GM12878 (cell line): ENCODE results near the gene VSX1. TPM values are rescaled to one million over a fixed set of nuclear protein-coding genes. Genes with fewer than 3 reads are reported as not detected.

Source experiments
- ATAC-seq: fragments of 200-7000 bp; cut with Tn5 transposase; 3 replicates; pipeline ENCODE4 v1.9.1; 2020; ENCODE audit warnings: mild to moderate bottlenecking, moderate library complexity
- BruUV-seq: library from RNA; stranded (reverse); fragments of 400-500 nt; replicated peaks from 2 replicates; lab custom pipeline; 2021; lab: Mats Ljungman, UMichigan
- CTCF ChIA-PET: fragments of 300-600 bp; sonication (Branson Sonifier 250); formaldehyde crosslinking; extraction: SDS; loops from one replicate; lab custom pipeline; 2021; ENCODE audit warnings: inconsistent platforms; lab: Yijun Ruan, JAX
- POLR2A ChIA-PET: fragments of 350-600 bp; formaldehyde crosslinking; extraction: SDS; loops from one replicate; lab custom pipeline; 2021; ENCODE audit warnings: inconsistent platforms; lab: Charles Lee
- RAD21 ChIA-PET: fragments of 300-600 bp; sonication (Branson Sonifier 250); formaldehyde crosslinking; loops from one replicate; lab custom pipeline; 2023; ENCODE audit warnings: antibody characterized with exemption; ENCODE audit not compliant: unreplicated experiment; lab: Charles Lee
- SMC1A ChIA-PET: fragments of 300-600 bp; sonication (Branson Sonifier 250); formaldehyde crosslinking; loops from one replicate; lab custom pipeline; 2023; ENCODE audit not compliant: unreplicated experiment, uncharacterized antibody; lab: Charles Lee
- DNase-seq: peaks from one replicate; pipeline ENCODE4 v3.0.0-alpha.2; 2011; ENCODE audit warnings: low read depth, low spot score
- FAIRE-seq: peaks from 3 replicates; lab custom pipeline; 2011; peaks lifted over from hg19 to GRCh38; lab: Jason Lieb, UNC
- H2AFZ ChIP-seq: 2 replicates; pipeline ENCODE4 v1.6.0; 2011; ENCODE audit warnings: low read depth, low read length, control low read depth; ENCODE audit not compliant: control insufficient read depth
- H3K27ac ChIP-seq: 2 replicates; pipeline ENCODE4 v1.5.1; 2011; ENCODE audit warnings: control low read depth; ENCODE audit not compliant: control insufficient read depth, insufficient read depth
- H3K27me3 ChIP-seq, 2 experiments: replicated peaks in 1 of 2; 2 replicates each; pipeline versions ENCODE4 v1.6.0 to v1.6.1; 2011; ENCODE audit warnings: low read length in 1 of 2; ENCODE audit not compliant: control insufficient read depth in 2 of 2, insufficient read depth in 2 of 2
- H3K36me3 ChIP-seq, 2 experiments: 2 replicates each; pipeline ENCODE4 v1.5.1; 2011; ENCODE audit warnings: low read length in 1 of 2; ENCODE audit not compliant: control insufficient read depth in 2 of 2, insufficient read depth in 2 of 2
- H3K4me1 ChIP-seq: 2 replicates; pipeline ENCODE4 v1.6.1; 2011; ENCODE audit warnings: mild to moderate bottlenecking, low read length, moderate library complexity, mixed read lengths; ENCODE audit not compliant: control insufficient read depth, insufficient read depth
- H3K4me2 ChIP-seq: 2 replicates; pipeline ENCODE4 v1.6.0; 2011; ENCODE audit warnings: control low read depth; ENCODE audit not compliant: control insufficient read depth, insufficient read depth
- H3K4me3 ChIP-seq: fragments of 200-600 bp; sonication (generic); 2 replicates; pipeline ENCODE4 v1.5.1; 2016
- H3K79me2 ChIP-seq: 2 replicates; pipeline ENCODE4 v1.6.0; 2011; ENCODE audit warnings: low read length; ENCODE audit not compliant: control insufficient read depth, insufficient read depth
- H3K9ac ChIP-seq: 2 replicates; pipeline ENCODE4 v1.8.0; 2011; ENCODE audit warnings: low read length, control low read depth, mixed read lengths; ENCODE audit not compliant: control insufficient read depth, insufficient read depth
- H3K9me3 ChIP-seq: replicated peaks from 3 replicates; pipeline ENCODE4 v1.5.1; 2011; ENCODE audit warnings: mild to moderate bottlenecking, low read length; ENCODE audit not compliant: control insufficient read depth, insufficient read depth
- H4K20me1 ChIP-seq: 2 replicates; pipeline ENCODE4 v1.6.0; 2011; ENCODE audit not compliant: control insufficient read depth, insufficient read depth
- CHD4 ChIP-seq: fragments of 200-600 bp; sonication (generic); IDR thresholded peaks from 2 replicates; pipeline ENCODE4 v1.6.1; 2016; ENCODE audit warnings: mild to moderate bottlenecking
- CREB1 ChIP-seq: IDR thresholded peaks from 2 replicates; pipeline ENCODE4 v1.6.1; 2012; ENCODE audit warnings: low read depth, mild to moderate bottlenecking, inconsistent platforms
- FOXK2 ChIP-seq: fragments of 450-650 bp; IDR thresholded peaks from 2 replicates; pipeline ENCODE4 v1.6.1; 2017; ENCODE audit warnings: mild to moderate bottlenecking, moderate library complexity
- FOXM1 ChIP-seq: IDR thresholded peaks from 2 replicates; pipeline ENCODE4 v1.6.1; 2012; ENCODE audit warnings: low read depth, mild to moderate bottlenecking, inconsistent platforms, low read length, moderate library complexity
- NFYA ChIP-seq: IDR thresholded peaks from 2 replicates; pipeline ENCODE4 v1.6.1; 2011; ENCODE audit warnings: low read depth, mild to moderate bottlenecking, low read length, improper control_type of control experiment, borderline replicate concordance
- RBBP5 ChIP-seq: fragments of 200-600 bp; sonication (generic); conservative IDR thresholded peaks from 2 replicates; pipeline ENCODE4 v1.6.1; 2016
- ZNF207 ChIP-seq: fragments of 450-650 bp; IDR thresholded peaks from 2 replicates; pipeline ENCODE4 v1.6.1; 2014; ENCODE audit warnings: antibody characterized with exemption, mild to moderate bottlenecking, borderline replicate concordance
- WGBS: methylation state at CpG from one replicate; pipeline ENCODE4 v1.1.6; 2016; ENCODE audit warnings: low lambda C conversion rate; ENCODE audit not compliant: insufficient replicate concordance, insufficient coverage; ENCODE audit errors: missing lambda C conversion rate; 5-methylcytosine and 5-hydroxymethylcytosine counted together
- in situ Hi-C: fragments of 300-500 bp; cut with MboI; formaldehyde crosslinking; loops from 9 replicates; pipeline ENCODE4 v1.14.3; 2018; ENCODE audit warnings: mixed read lengths
- intact Hi-C: fragments of 100-400 bp; cut with micrococcal nuclease; formaldehyde crosslinking; loops from one replicate; pipeline ENCODE4 v1.14.2; 2022; ENCODE audit not compliant: unreplicated experiment
- polyA plus RNA-seq, 11 experiments: library from polyadenylated mRNA; depleted of rRNA in 4 of 11; unstranded in 6 of 11; stranded (reverse) in 5 of 11; fragments of >200 nt; fragmentation: Nextera tagmentation in 4 of 11; fragmentation: Illumina TruSeq in 1 of 11; extraction: Ambion mirVana in 4 of 11; extraction: Trizol in 1 of 11; gene quantifications; 1 replicate in 1 of 11; 2 replicates in 10 of 11; pipeline versions ENCODE4 v1.2.1 to v1.2.3, GENCODE V29; 2011 to 2016; ENCODE audit warnings: inconsistent platforms in 2 of 11, missing spikeins in 2 of 11, low read depth in 1 of 11
- total RNA-seq, 4 experiments: library from RNA; depleted of rRNA in 3 of 4; stranded (reverse); fragments of >200 nt in 3 of 4; fragmentation: Illumina TruSeq in 1 of 4; extraction: Trizol in 1 of 4; gene quantifications; 2 replicates each; pipeline versions ENCODE4 v1.2.1 to v1.2.3, GENCODE V29; 2013 to 2021
- TF ChIP-seq, protein P1 (sequence below): IDR thresholded peaks from 2 replicates; pipeline ENCODE4 v1.6.1; 2012; ENCODE audit warnings: mild to moderate bottlenecking, low read depth, low read length
- TF ChIP-seq, protein P2 (sequence below): IDR thresholded peaks from 2 replicates; pipeline ENCODE4 v1.6.1; 2011; ENCODE audit warnings: mild to moderate bottlenecking, low read depth, low read length, moderate library complexity; ENCODE audit not compliant: insufficient replicate concordance

Gene VSX1
- total and polyA plus RNA-seq, 10 of the 15 experiments (the other 5 are each of a cell fraction or from before 2014, with no cell fraction given): 0.05 TPM; not detected in 9

DNA sequence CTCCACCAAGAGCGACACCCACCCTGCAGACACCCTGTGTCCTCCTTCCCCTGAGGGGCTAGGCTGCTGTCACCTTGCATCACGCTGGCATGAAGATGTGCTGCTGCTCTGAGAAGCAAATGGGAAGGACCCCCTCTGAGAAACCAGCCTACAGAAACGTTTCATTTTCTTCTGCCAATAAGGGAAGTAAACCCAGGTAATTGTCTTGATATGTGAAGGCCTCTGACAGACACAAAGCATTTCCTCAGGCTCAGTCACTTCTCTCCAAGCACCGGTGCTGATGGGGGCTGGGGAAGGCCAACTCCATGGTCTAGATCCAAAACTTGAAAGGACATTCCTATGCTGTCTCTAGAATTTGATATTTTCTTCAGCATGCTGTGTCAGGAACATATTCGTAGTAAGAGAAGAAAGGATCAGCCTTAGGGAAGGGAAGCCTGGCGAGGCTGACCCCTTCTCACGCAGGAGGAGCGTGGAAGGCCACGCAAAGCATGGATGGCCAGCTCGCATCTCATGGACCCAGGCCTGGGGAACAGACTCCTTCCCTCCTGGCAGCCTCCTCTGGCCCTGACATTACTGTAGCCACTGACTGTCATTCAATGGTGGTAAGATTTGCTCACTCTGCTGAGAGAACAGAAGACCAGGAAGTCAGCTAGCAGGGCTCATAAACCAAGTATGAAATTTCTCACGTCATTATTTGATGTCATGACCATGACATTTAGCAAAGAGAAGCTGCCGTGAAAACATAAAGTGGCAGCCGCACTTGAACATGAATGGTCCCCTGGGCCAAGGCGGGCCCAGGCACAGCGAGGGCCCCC lies 44.4 kb downstream of the VSX1 start:
- RAD21 ChIA-PET: interaction anchor here (1.0 to 1.9 kb wide), 3 partner anchors 21 to 25 kb away, joined by 3 to 9 read pairs (median 4); partner anchors contain the start of gene ACSS1

DNA sequence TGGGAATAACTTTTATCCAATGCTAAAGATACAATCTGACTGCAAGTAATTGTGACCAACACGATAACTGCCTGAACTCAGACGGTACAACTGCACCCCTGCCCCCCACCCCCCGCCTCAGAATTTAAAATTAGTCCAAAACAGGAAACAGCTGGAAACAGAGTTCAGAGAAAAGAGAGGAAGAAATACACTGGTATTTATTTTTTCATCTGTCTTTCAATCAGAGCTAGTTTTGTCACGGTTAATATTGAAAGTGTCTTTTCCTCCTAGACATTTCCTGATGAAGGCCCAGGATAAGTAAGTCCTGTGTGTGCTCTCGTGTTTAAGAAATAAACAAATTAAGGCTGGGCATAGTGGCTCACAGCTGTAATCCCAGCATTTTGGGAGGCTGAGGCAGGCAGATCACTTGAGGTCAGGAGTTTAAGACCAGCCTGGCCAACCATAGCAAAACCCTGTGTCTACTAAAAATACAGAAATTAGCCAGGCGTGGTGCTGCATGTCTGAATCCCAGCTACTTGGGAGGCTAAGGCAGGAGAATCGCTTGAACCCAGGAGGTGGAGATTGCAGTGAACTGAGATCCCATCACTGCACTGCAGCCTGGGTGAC lies 45.5 kb downstream of the VSX1 start:
- Histone ChIP-seq H3K4me1 (peaks cover 26% of the 10 kb centered on the region), H3K4me3 (no peak overlapping the region), H3K36me3 (peaks cover 0 to 3% of the 10 kb centered on the region in 2 experiments; a peak in 2 of 4 replicates), H3K9me3 (no peaks in the 10 kb centered on the region), H3K79me2 (peaks cover 2% of the 10 kb centered on the region), H4K20me1 (no peaks in the 10 kb centered on the region), H3K9ac (peak overlapping the region; percentile 42; the same call in 1 of the 2 replicates), H2AFZ (peak overlapping the region; percentile 37), H3K4me2 (peak overlapping the region; percentile 85), H3K27ac (peak overlapping the region; percentile 66), H3K27me3 (no peaks in the 10 kb centered on the region)
- no TSS peak for BruUV-seq
- RAD21 ChIA-PET: interaction anchor here (0.6 to 1.9 kb wide), 5 partner anchors 23 to 264 kb away, joined by 3 to 9 read pairs (median 4); partner anchors contain the start of gene ACSS1
- POLR2A ChIA-PET: interaction anchor here (0.5 to 0.8 kb wide), 5 partner anchors 8 to 363 kb away, joined by 3 to 5 read pairs (median 5); no protein-coding TSS in a partner anchor
- CTCF ChIA-PET: interaction anchor here (0.7 to 1.5 kb wide), 4 partner anchors 12 to 300 kb away, joined by 3 to 4 read pairs (median 4); no protein-coding TSS in a partner anchor
- DNase-seq (no peak), ATAC-seq (peak; percentile 30), FAIRE-seq (no peak)
- in situ Hi-C loops (no loop called here), intact Hi-C loops (no loop called here)
- SMC1A ChIA-PET: interaction anchor here (0.8 to 1.7 kb wide), 8 partner anchors 14 to 142 kb away, joined by 3 to 8 read pairs (median 4); no protein-coding TSS in a partner anchor
- 17% methylated on average over 7 of the region's 7 CpGs for WGBS
- TF ChIP-seq ZNF207: no peak
- TF ChIP-seq, protein P1, sequence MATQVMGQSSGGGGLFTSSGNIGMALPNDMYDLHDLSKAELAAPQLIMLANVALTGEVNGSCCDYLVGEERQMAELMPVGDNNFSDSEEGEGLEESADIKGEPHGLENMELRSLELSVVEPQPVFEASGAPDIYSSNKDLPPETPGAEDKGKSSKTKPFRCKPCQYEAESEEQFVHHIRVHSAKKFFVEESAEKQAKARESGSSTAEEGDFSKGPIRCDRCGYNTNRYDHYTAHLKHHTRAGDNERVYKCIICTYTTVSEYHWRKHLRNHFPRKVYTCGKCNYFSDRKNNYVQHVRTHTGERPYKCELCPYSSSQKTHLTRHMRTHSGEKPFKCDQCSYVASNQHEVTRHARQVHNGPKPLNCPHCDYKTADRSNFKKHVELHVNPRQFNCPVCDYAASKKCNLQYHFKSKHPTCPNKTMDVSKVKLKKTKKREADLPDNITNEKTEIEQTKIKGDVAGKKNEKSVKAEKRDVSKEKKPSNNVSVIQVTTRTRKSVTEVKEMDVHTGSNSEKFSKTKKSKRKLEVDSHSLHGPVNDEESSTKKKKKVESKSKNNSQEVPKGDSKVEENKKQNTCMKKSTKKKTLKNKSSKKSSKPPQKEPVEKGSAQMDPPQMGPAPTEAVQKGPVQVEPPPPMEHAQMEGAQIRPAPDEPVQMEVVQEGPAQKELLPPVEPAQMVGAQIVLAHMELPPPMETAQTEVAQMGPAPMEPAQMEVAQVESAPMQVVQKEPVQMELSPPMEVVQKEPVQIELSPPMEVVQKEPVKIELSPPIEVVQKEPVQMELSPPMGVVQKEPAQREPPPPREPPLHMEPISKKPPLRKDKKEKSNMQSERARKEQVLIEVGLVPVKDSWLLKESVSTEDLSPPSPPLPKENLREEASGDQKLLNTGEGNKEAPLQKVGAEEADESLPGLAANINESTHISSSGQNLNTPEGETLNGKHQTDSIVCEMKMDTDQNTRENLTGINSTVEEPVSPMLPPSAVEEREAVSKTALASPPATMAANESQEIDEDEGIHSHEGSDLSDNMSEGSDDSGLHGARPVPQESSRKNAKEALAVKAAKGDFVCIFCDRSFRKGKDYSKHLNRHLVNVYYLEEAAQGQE: no peak
- TF ChIP-seq NFYA: no peak
- TF ChIP-seq, protein P2, sequence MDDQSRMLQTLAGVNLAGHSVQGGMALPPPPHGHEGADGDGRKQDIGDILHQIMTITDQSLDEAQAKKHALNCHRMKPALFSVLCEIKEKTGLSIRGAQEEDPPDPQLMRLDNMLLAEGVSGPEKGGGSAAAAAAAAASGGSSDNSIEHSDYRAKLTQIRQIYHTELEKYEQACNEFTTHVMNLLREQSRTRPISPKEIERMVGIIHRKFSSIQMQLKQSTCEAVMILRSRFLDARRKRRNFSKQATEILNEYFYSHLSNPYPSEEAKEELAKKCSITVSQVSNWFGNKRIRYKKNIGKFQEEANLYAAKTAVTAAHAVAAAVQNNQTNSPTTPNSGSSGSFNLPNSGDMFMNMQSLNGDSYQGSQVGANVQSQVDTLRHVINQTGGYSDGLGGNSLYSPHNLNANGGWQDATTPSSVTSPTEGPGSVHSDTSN: no peak
- TF ChIP-seq FOXM1: no peak
- TF ChIP-seq CHD4: no peak
- no peak for TF ChIP-seq RBBP5

More for the DNA sequence above, 44.4 kb downstream of the VSX1 start:
- peaks cover 2% of the 10 kb centered on the region for H3K79me2 ChIP-seq
- POLR2A ChIA-PET: no interaction called here
- FAIRE-seq (no peak), DNase-seq (no peak), ATAC-seq (peak; percentile 47)
- peak overlapping the region; percentile 34 for H3K4me2 ChIP-seq
- WGBS: 64% methylated on average over 15 of the region's 15 CpGs
- TF ChIP-seq FOXK2 (no peak), CREB1 (0 out of 2 replicates have a peak, but pooled peaks have one; percentile 41)
- H2AFZ ChIP-seq: no peak overlapping the region
- H4K20me1 ChIP-seq: no peaks in the 10 kb centered on the region
- no TSS peak for BruUV-seq
- H3K4me3 ChIP-seq: no peak overlapping the region
- in situ Hi-C loops: no loop called here
- intact Hi-C loops: no loop called here
- SMC1A ChIA-PET: interaction anchor here (1.1 to 1.7 kb wide), 5 partner anchors 22 to 42 kb away, joined by 3 to 8 read pairs (median 5); no protein-coding TSS in a partner anchor
- no peaks in the 10 kb centered on the region; a peak in 1 of 4 replicates for H3K36me3 ChIP-seq
- H3K27ac ChIP-seq: peak overlapping the region; percentile 33; the same call in 1 of the 2 replicates
- peaks cover 30% of the 10 kb centered on the region for H3K4me1 ChIP-seq
- CTCF ChIA-PET: interaction anchor here (0.5 to 1.2 kb wide), 4 partner anchors 28 to 699 kb away, joined by 3 to 4 read pairs (median 3); no protein-coding TSS in a partner anchor
- H3K9ac ChIP-seq: peak overlapping the region; percentile 15; the same call in 1 of the 2 replicates
- H3K27me3 ChIP-seq: no peaks in the 10 kb centered on the region
- no peaks in the 10 kb centered on the region for H3K9me3 ChIP-seq
